HepG2 (cell line): ENCODE data around the gene SAPCD1.

Experiments
- POLR2G ChIP-seq: fragments of 200-400 bp; formaldehyde crosslinking; IDR thresholded peaks from 2 replicates; pipeline ENCODE4 v1.6.1; 2018; ENCODE audit warnings: mild to moderate bottlenecking, low read depth, low read length, moderate library complexity
- TF ChIP-seq, protein P1 (sequence below): sonication (generic); formaldehyde crosslinking; IDR thresholded peaks from 2 replicates; pipeline ENCODE4 v1.5.0; 2020; ENCODE audit warnings: mild to moderate bottlenecking, missing genetic modification reagents, moderate library complexity

DNA sequence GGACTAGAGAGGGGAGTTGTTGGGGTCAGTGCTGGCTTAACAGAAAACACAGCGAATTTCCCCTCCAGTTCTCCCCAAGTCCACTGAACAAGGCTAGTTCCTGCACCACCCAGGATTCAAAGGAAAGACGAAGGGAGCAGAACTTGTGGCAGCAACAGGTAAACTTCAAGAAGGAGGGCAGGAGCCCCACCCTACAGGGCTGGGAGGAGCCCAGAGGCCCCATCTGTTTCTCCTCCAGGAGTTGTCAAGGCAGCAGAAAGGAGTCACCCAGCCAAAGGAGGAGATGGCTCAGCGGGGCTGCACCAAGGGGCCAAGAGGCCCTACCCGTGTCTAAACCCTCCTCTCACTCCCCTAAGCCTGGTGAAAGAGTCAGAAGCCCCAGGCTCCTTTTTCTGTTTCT lies 1.7 kb downstream of the SAPCD1 start:
- no peak for TF ChIP-seq POLR2G
- TF ChIP-seq, protein P1, sequence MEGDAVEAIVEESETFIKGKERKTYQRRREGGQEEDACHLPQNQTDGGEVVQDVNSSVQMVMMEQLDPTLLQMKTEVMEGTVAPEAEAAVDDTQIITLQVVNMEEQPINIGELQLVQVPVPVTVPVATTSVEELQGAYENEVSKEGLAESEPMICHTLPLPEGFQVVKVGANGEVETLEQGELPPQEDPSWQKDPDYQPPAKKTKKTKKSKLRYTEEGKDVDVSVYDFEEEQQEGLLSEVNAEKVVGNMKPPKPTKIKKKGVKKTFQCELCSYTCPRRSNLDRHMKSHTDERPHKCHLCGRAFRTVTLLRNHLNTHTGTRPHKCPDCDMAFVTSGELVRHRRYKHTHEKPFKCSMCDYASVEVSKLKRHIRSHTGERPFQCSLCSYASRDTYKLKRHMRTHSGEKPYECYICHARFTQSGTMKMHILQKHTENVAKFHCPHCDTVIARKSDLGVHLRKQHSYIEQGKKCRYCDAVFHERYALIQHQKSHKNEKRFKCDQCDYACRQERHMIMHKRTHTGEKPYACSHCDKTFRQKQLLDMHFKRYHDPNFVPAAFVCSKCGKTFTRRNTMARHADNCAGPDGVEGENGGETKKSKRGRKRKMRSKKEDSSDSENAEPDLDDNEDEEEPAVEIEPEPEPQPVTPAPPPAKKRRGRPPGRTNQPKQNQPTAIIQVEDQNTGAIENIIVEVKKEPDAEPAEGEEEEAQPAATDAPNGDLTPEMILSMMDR (CRISPR knock-in tag) = no peak
